GM12878 (cell line): ENCODE results near the gene PAM. TPM values are rescaled to one million over a fixed set of nuclear protein-coding genes. Genes with fewer than 3 reads are reported as not detected.

Experiments used
- ATAC-seq: fragments of 200-7000 bp; cut with Tn5 transposase; 3 replicates; pipeline ENCODE4 v1.9.1; 2020; ENCODE audit warnings: mild to moderate bottlenecking, moderate library complexity
- BruUV-seq: library from RNA; stranded (reverse); fragments of 400-500 nt; replicated peaks from 2 replicates; lab custom pipeline; 2021; lab: Mats Ljungman, UMichigan
- CTCF ChIA-PET: fragments of 300-600 bp; sonication (Branson Sonifier 250); formaldehyde crosslinking; extraction: SDS; loops from one replicate; lab custom pipeline; 2021; ENCODE audit warnings: inconsistent platforms; lab: Yijun Ruan, JAX
- POLR2A ChIA-PET: fragments of 350-600 bp; formaldehyde crosslinking; extraction: SDS; loops from one replicate; lab custom pipeline; 2021; ENCODE audit warnings: inconsistent platforms; lab: Charles Lee
- RAD21 ChIA-PET: fragments of 300-600 bp; sonication (Branson Sonifier 250); formaldehyde crosslinking; loops from one replicate; lab custom pipeline; 2023; ENCODE audit warnings: antibody characterized with exemption; ENCODE audit not compliant: unreplicated experiment; lab: Charles Lee
- SMC1A ChIA-PET: fragments of 300-600 bp; sonication (Branson Sonifier 250); formaldehyde crosslinking; loops from one replicate; lab custom pipeline; 2023; ENCODE audit not compliant: unreplicated experiment, uncharacterized antibody; lab: Charles Lee
- DNase-seq: peaks from one replicate; pipeline ENCODE4 v3.0.0-alpha.2; 2011; ENCODE audit warnings: low read depth, low spot score
- FAIRE-seq: peaks from 3 replicates; lab custom pipeline; 2011; peaks lifted over from hg19 to GRCh38; lab: Jason Lieb, UNC
- H2AFZ ChIP-seq: 2 replicates; pipeline ENCODE4 v1.6.0; 2011; ENCODE audit warnings: low read depth, low read length, control low read depth; ENCODE audit not compliant: control insufficient read depth
- H3K27ac ChIP-seq: 2 replicates; pipeline ENCODE4 v1.5.1; 2011; ENCODE audit warnings: control low read depth; ENCODE audit not compliant: control insufficient read depth, insufficient read depth
- H3K27me3 ChIP-seq, 2 experiments: replicated peaks in 1 of 2; 2 replicates each; pipeline versions ENCODE4 v1.6.0 to v1.6.1; 2011; ENCODE audit warnings: low read length in 1 of 2; ENCODE audit not compliant: control insufficient read depth in 2 of 2, insufficient read depth in 2 of 2
- H3K36me3 ChIP-seq, 2 experiments: 2 replicates each; pipeline ENCODE4 v1.5.1; 2011; ENCODE audit warnings: low read length in 1 of 2; ENCODE audit not compliant: control insufficient read depth in 2 of 2, insufficient read depth in 2 of 2
- H3K4me1 ChIP-seq: 2 replicates; pipeline ENCODE4 v1.6.1; 2011; ENCODE audit warnings: mild to moderate bottlenecking, low read length, moderate library complexity, mixed read lengths; ENCODE audit not compliant: control insufficient read depth, insufficient read depth
- H3K4me2 ChIP-seq: 2 replicates; pipeline ENCODE4 v1.6.0; 2011; ENCODE audit warnings: control low read depth; ENCODE audit not compliant: control insufficient read depth, insufficient read depth
- H3K4me3 ChIP-seq: fragments of 200-600 bp; sonication (generic); 2 replicates; pipeline ENCODE4 v1.5.1; 2016
- H3K79me2 ChIP-seq: 2 replicates; pipeline ENCODE4 v1.6.0; 2011; ENCODE audit warnings: low read length; ENCODE audit not compliant: control insufficient read depth, insufficient read depth
- H3K9ac ChIP-seq: 2 replicates; pipeline ENCODE4 v1.8.0; 2011; ENCODE audit warnings: low read length, control low read depth, mixed read lengths; ENCODE audit not compliant: control insufficient read depth, insufficient read depth
- H3K9me3 ChIP-seq: replicated peaks from 3 replicates; pipeline ENCODE4 v1.5.1; 2011; ENCODE audit warnings: mild to moderate bottlenecking, low read length; ENCODE audit not compliant: control insufficient read depth, insufficient read depth
- H4K20me1 ChIP-seq: 2 replicates; pipeline ENCODE4 v1.6.0; 2011; ENCODE audit not compliant: control insufficient read depth, insufficient read depth
- BMI1 ChIP-seq: fragments of 450-650 bp; IDR thresholded peaks from 2 replicates; pipeline ENCODE4 v1.6.1; 2016; ENCODE audit warnings: mild to moderate bottlenecking, moderate library complexity, borderline replicate concordance
- CBFB ChIP-seq: IDR thresholded peaks from 2 replicates; pipeline ENCODE4 v1.6.1; 2016; ENCODE audit warnings: antibody characterized with exemption, low read depth
- ETV6 ChIP-seq, 2 experiments: fragments of 450-650 bp in 1 of 2; IDR thresholded peaks in 1 of 2; conservative IDR thresholded peaks in 1 of 2; 2 replicates each; pipeline ENCODE4 v1.6.1; 2014; ENCODE audit warnings: antibody characterized with exemption in 1 of 2, borderline replicate concordance in 1 of 2, low read depth in 1 of 2, mild to moderate bottlenecking in 1 of 2, moderate library complexity in 1 of 2
- HCFC1 ChIP-seq: fragments of 150-350 bp; IDR thresholded peaks from 2 replicates; pipeline ENCODE4 v1.6.1; 2014; ENCODE audit warnings: low read length
- KLF5 ChIP-seq: fragments of 450-650 bp; IDR thresholded peaks from 2 replicates; pipeline ENCODE4 v1.6.1; 2014; ENCODE audit warnings: mild to moderate bottlenecking; ENCODE audit not compliant: partially characterized antibody
- MYC ChIP-seq: IDR thresholded peaks from 2 replicates; pipeline ENCODE4 v1.6.1; 2011; ENCODE audit warnings: mild to moderate bottlenecking, low read length, moderate library complexity, inconsistent platforms; ENCODE audit not compliant: insufficient read depth, insufficient replicate concordance, insufficient read length, severe bottlenecking
- NFXL1 ChIP-seq: fragments of 450-650 bp; IDR thresholded peaks from 2 replicates; pipeline ENCODE4 v1.6.1; 2017; ENCODE audit warnings: antibody characterized with exemption, mild to moderate bottlenecking, borderline replicate concordance
- NKRF ChIP-seq: fragments of 450-650 bp; conservative IDR thresholded peaks from 2 replicates; pipeline ENCODE4 v1.6.1; 2017; ENCODE audit warnings: mild to moderate bottlenecking, moderate library complexity
- RB1 ChIP-seq: fragments of 450-650 bp; formaldehyde crosslinking; IDR thresholded peaks from 2 replicates; pipeline ENCODE4 v1.6.1; 2017; ENCODE audit warnings: mild to moderate bottlenecking, borderline replicate concordance
- TAF1 ChIP-seq: IDR thresholded peaks from 2 replicates; pipeline ENCODE4 v1.6.1; 2011; ENCODE audit warnings: mild to moderate bottlenecking, low read depth, low read length, borderline replicate concordance
- ZBTB40 ChIP-seq: fragments of 450-650 bp; IDR thresholded peaks from 2 replicates; pipeline ENCODE4 v1.6.1; 2016; ENCODE audit warnings: mild to moderate bottlenecking, moderate library complexity, borderline replicate concordance
- ZNF217 ChIP-seq: fragments of 450-650 bp; IDR thresholded peaks from 2 replicates; pipeline ENCODE4 v1.6.1; 2017; ENCODE audit warnings: antibody characterized with exemption, mild to moderate bottlenecking
- ZSCAN29 ChIP-seq: fragments of 450-650 bp; IDR thresholded peaks from 2 replicates; pipeline ENCODE4 v1.6.1; 2017; ENCODE audit warnings: mild to moderate bottlenecking, moderate library complexity
- WGBS: methylation state at CpG from one replicate; pipeline ENCODE4 v1.1.6; 2016; ENCODE audit warnings: low lambda C conversion rate; ENCODE audit not compliant: insufficient replicate concordance, insufficient coverage; ENCODE audit errors: missing lambda C conversion rate; 5-methylcytosine and 5-hydroxymethylcytosine counted together
- in situ Hi-C: fragments of 300-500 bp; cut with MboI; formaldehyde crosslinking; loops from 9 replicates; pipeline ENCODE4 v1.14.3; 2018; ENCODE audit warnings: mixed read lengths
- intact Hi-C: fragments of 100-400 bp; cut with micrococcal nuclease; formaldehyde crosslinking; loops from one replicate; pipeline ENCODE4 v1.14.2; 2022; ENCODE audit not compliant: unreplicated experiment
- polyA plus RNA-seq, 11 experiments: library from polyadenylated mRNA; depleted of rRNA in 4 of 11; unstranded in 6 of 11; stranded (reverse) in 5 of 11; fragments of >200 nt; fragmentation: Nextera tagmentation in 4 of 11; fragmentation: Illumina TruSeq in 1 of 11; extraction: Ambion mirVana in 4 of 11; extraction: Trizol in 1 of 11; gene quantifications; 1 replicate in 1 of 11; 2 replicates in 10 of 11; pipeline versions ENCODE4 v1.2.1 to v1.2.3, GENCODE V29; 2011 to 2016; ENCODE audit warnings: inconsistent platforms in 2 of 11, missing spikeins in 2 of 11, low read depth in 1 of 11
- total RNA-seq, 4 experiments: library from RNA; depleted of rRNA in 3 of 4; stranded (reverse); fragments of >200 nt in 3 of 4; fragmentation: Illumina TruSeq in 1 of 4; extraction: Trizol in 1 of 4; gene quantifications; 2 replicates each; pipeline versions ENCODE4 v1.2.1 to v1.2.3, GENCODE V29; 2013 to 2021

Gene PAM
- total and polyA plus RNA-seq, 10 of the 15 experiments (the other 5 are each of a cell fraction or from before 2014, with no cell fraction given) = 5.5 to 72.5 (median 15.4) TPM

- CTCF ChIA-PET = interaction anchor here (1.7 kb wide), 1 partner anchor 53 kb away, joined by 5 read pairs; no protein-coding TSS in a partner anchor
- FAIRE-seq (no peak), DNase-seq (no peak)
- H3K4me3 ChIP-seq = no peak overlapping the region
- no peaks in the 10 kb centered on the region for H4K20me1 ChIP-seq
- no peak overlapping the region for H3K27ac ChIP-seq
- H3K9ac ChIP-seq = no peak overlapping the region
- no peak overlapping the region for H2AFZ ChIP-seq
- intact Hi-C loops (no loop called here), in situ Hi-C loops (no loop called here)
- H3K4me1 ChIP-seq = no peaks in the 10 kb centered on the region
- no peak overlapping the region for H3K4me2 ChIP-seq
- WGBS = 100% methylated on average over 1 of the region's 1 CpG
- SMC1A ChIA-PET = no interaction called here
- POLR2A ChIA-PET = no interaction called here
- no peaks in the 10 kb centered on the region; the same call in 2 of the 3 replicates for H3K9me3 ChIP-seq
- no peak for TF ChIP-seq KLF5
- TF ChIP-seq NKRF = no peak
- no peak for TF ChIP-seq ETV6 (conservative IDR thresholded peaks at IDR 0.05 in 1 of 2, IDR thresholded peaks at IDR 0.05 in 1 of 2; ENCODE audit: borderline replicate concordance in 1 of 2, low read depth in 1 of 2)
- no peak for TF ChIP-seq RB1
- no peak for TF ChIP-seq HCFC1
- TF ChIP-seq TAF1 = no peak
- no peak for TF ChIP-seq ZBTB40
- TF ChIP-seq ZSCAN29 = no peak
- no peak for TF ChIP-seq CBFB
- TF ChIP-seq ZNF217 = no peak
- TF ChIP-seq BMI1 = no peak
- TF ChIP-seq MYC = no peak
- TF ChIP-seq NFXL1 = no peak
- TF ChIP-seq, all 136 proteins: peak for 0
- Histone ChIP-seq H3K79me2 (no peaks in the 10 kb centered on the region), H3K36me3 (no peaks in the 10 kb centered on the region), H3K27me3 (no peaks in the 10 kb centered on the region)
- RAD21 ChIA-PET = no interaction called here
- no peak for ATAC-seq
- BruUV-seq = no TSS peak
Measured at GRCh38 chr5:102834438-102834964, 79.4 kb downstream of the PAM start.
